Panc1 (cell line): ENCODE results near the gene CX3CL1. TPM values are rescaled to one million over a fixed set of nuclear protein-coding genes. Genes with fewer than 3 reads are reported as not detected.

Experiments used
- ATAC-seq: fragments of 200-7000 bp; cut with Tn5 transposase; 2 replicates; pipeline ENCODE4 v1.9.1; 2020; ENCODE audit warnings: mild to moderate bottlenecking, moderate library complexity
- BruUV-seq: library from RNA; stranded (reverse); fragments of 400-500 nt; replicated peaks from 2 replicates; lab custom pipeline; 2021; lab: Mats Ljungman, UMichigan
- CTCF ChIA-PET: fragments of 300-600 bp; sonication (Branson Sonifier 250); formaldehyde crosslinking; loops from one replicate; lab custom pipeline; 2022; ENCODE audit warnings: antibody characterized with exemption; lab: Charles Lee
- POLR2A ChIA-PET: fragments of 300-600 bp; sonication (Branson Sonifier 250); formaldehyde crosslinking; loops from one replicate; lab custom pipeline; 2022; ENCODE audit warnings: antibody characterized with exemption; lab: Charles Lee
- DNase-seq: peaks from one replicate; pipeline ENCODE4 v3.0.0-alpha.2; 2010; ENCODE audit warnings: low read depth, low spot score
- H3K27ac ChIP-seq: 2 replicates; pipeline ENCODE4 v1.5.1; 2011; ENCODE audit warnings: mild to moderate bottlenecking, low read length, inconsistent platforms
- H3K27me3 ChIP-seq: fragments of 200-500 bp; sonication (Bioruptor generic); 2 replicates; pipeline ENCODE4 v1.6.0; 2014; ENCODE audit warnings: low read length, inconsistent platforms; ENCODE audit not compliant: control insufficient read depth, insufficient read depth
- H3K36me3 ChIP-seq: fragments of 200-500 bp; sonication (Bioruptor generic); 2 replicates; pipeline ENCODE4 v1.5.1; 2014; ENCODE audit warnings: inconsistent platforms, mild to moderate bottlenecking, low read length, moderate library complexity; ENCODE audit not compliant: control insufficient read depth, insufficient read depth
- H3K4me1 ChIP-seq: 2 replicates; pipeline ENCODE4 v1.5.1; 2011; ENCODE audit warnings: inconsistent platforms, mild to moderate bottlenecking, low read length, moderate library complexity; ENCODE audit not compliant: control insufficient read depth, insufficient read depth
- H3K4me3 ChIP-seq, 2 experiments: 2 replicates each; pipeline ENCODE4 v1.5.1; 2011 to 2012; ENCODE audit warnings: low read depth in 2 of 2, low read length in 2 of 2, mild to moderate bottlenecking in 2 of 2, inconsistent platforms in 1 of 2, moderate library complexity in 1 of 2
- H3K9me3 ChIP-seq: fragments of 200-500 bp; sonication (Bioruptor generic); 2 replicates; pipeline ENCODE4 v1.5.1; 2014; ENCODE audit warnings: low read depth, mild to moderate bottlenecking, inconsistent platforms, low read length, moderate library complexity; ENCODE audit not compliant: control insufficient read depth, insufficient read depth
- POLR2AphosphoS5 ChIP-seq: IDR thresholded peaks from 2 replicates; pipeline ENCODE4 v1.6.1; 2012; ENCODE audit warnings: mild to moderate bottlenecking, low read depth, low read length, moderate library complexity
- SIN3A ChIP-seq: IDR thresholded peaks from 2 replicates; pipeline ENCODE4 v1.6.1; 2012; ENCODE audit warnings: low read depth, mild to moderate bottlenecking, low read length, moderate library complexity, borderline replicate concordance; ENCODE audit not compliant: insufficient read depth
- TCF7L2 ChIP-seq: IDR thresholded peaks from 2 replicates; pipeline ENCODE4 v1.6.1; 2011; ENCODE audit warnings: mild to moderate bottlenecking, low read depth, low read length, inconsistent platforms
- in situ Hi-C: cut with HindIII; loops from 2 replicates; pipeline ENCODE4 v1.10.0; 2016; ENCODE audit warnings: low sequenced_read_pairs, low pct_unique_long_range_greater_than_20kb
- intact Hi-C: fragments of 100-400 bp; cut with micrococcal nuclease; formaldehyde crosslinking; loops from one replicate; pipeline ENCODE4 v1.10.0; 2022; ENCODE audit not compliant: unreplicated experiment
- total RNA-seq: library from RNA; stranded (reverse); gene quantifications from one replicate; pipeline ENCODE4 v1.2.1, GENCODE V29; 2021; ENCODE audit not compliant: unreplicated experiment
- TF ChIP-seq, protein P1 (sequence below): fragments of 450-650 bp; IDR thresholded peaks from 2 replicates; pipeline ENCODE4 v1.5.1; 2017; ENCODE audit warnings: mild to moderate bottlenecking
- TF ChIP-seq, protein P2 (sequence below), 2 experiments: IDR thresholded peaks; 2 replicates each; pipeline ENCODE4 v1.6.1; 2011 to 2012; ENCODE audit warnings: low read depth in 2 of 2, control low read depth in 1 of 2, low read length in 1 of 2, mild to moderate bottlenecking in 1 of 2, moderate library complexity in 1 of 2; ENCODE audit not compliant: insufficient read depth in 1 of 2

Gene CX3CL1
- total RNA-seq, 1 experiment from 2014 or later = 21.8 TPM

DNA sequence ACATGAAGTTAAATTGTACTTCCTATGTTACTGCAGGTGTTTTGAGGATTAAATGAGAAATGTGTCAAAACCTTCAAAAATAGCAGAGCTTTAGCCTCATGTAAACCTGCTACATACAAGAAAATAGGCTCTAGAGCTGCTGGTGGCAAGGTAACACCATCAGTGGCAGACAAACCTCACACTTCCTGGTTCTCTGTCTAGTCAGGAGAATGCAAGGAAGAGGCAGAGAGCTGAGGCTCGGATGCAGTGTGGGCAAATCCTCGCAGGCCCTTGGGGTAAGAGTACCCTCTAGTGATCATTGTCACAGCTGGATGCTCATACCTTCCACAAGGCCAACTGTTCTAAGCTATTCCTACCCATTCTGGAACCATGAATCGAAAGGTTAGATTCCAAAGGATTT is 60.7 kb downstream of the CX3CL1 start:
- H3K36me3 ChIP-seq = peaks cover 21% of the 10 kb centered on the region
- no peaks in the 10 kb centered on the region for H3K9me3 ChIP-seq
- H3K4me1 ChIP-seq = no peaks in the 10 kb centered on the region
- H3K27ac ChIP-seq = no peak overlapping the region
- intact Hi-C loops = no loop called here
- in situ Hi-C loops = no loop called here
- H3K27me3 ChIP-seq = no peaks in the 10 kb centered on the region
- H3K4me3 ChIP-seq = no peak overlapping the region
- ATAC-seq (no peak), DNase-seq (no peak)
- CTCF ChIA-PET = no interaction called here
- POLR2A ChIA-PET = interaction anchor here (0.5 kb wide), 1 partner anchor 73 kb away, joined by 8 read pairs; no protein-coding TSS in a partner anchor
- BruUV-seq = no TSS peak
- TF ChIP-seq, protein P1, sequence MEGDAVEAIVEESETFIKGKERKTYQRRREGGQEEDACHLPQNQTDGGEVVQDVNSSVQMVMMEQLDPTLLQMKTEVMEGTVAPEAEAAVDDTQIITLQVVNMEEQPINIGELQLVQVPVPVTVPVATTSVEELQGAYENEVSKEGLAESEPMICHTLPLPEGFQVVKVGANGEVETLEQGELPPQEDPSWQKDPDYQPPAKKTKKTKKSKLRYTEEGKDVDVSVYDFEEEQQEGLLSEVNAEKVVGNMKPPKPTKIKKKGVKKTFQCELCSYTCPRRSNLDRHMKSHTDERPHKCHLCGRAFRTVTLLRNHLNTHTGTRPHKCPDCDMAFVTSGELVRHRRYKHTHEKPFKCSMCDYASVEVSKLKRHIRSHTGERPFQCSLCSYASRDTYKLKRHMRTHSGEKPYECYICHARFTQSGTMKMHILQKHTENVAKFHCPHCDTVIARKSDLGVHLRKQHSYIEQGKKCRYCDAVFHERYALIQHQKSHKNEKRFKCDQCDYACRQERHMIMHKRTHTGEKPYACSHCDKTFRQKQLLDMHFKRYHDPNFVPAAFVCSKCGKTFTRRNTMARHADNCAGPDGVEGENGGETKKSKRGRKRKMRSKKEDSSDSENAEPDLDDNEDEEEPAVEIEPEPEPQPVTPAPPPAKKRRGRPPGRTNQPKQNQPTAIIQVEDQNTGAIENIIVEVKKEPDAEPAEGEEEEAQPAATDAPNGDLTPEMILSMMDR = no peak
- TF ChIP-seq, protein P2, sequence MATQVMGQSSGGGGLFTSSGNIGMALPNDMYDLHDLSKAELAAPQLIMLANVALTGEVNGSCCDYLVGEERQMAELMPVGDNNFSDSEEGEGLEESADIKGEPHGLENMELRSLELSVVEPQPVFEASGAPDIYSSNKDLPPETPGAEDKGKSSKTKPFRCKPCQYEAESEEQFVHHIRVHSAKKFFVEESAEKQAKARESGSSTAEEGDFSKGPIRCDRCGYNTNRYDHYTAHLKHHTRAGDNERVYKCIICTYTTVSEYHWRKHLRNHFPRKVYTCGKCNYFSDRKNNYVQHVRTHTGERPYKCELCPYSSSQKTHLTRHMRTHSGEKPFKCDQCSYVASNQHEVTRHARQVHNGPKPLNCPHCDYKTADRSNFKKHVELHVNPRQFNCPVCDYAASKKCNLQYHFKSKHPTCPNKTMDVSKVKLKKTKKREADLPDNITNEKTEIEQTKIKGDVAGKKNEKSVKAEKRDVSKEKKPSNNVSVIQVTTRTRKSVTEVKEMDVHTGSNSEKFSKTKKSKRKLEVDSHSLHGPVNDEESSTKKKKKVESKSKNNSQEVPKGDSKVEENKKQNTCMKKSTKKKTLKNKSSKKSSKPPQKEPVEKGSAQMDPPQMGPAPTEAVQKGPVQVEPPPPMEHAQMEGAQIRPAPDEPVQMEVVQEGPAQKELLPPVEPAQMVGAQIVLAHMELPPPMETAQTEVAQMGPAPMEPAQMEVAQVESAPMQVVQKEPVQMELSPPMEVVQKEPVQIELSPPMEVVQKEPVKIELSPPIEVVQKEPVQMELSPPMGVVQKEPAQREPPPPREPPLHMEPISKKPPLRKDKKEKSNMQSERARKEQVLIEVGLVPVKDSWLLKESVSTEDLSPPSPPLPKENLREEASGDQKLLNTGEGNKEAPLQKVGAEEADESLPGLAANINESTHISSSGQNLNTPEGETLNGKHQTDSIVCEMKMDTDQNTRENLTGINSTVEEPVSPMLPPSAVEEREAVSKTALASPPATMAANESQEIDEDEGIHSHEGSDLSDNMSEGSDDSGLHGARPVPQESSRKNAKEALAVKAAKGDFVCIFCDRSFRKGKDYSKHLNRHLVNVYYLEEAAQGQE (IDR thresholded peaks at IDR 0.05; ENCODE audit: insufficient read depth in 1 of 2, low read depth in 2 of 2, low read length in 1 of 2) = no peak
- TF ChIP-seq TCF7L2 = no peak
- no peak for TF ChIP-seq SIN3A
- TF ChIP-seq POLR2AphosphoS5 = no peak

DNA sequence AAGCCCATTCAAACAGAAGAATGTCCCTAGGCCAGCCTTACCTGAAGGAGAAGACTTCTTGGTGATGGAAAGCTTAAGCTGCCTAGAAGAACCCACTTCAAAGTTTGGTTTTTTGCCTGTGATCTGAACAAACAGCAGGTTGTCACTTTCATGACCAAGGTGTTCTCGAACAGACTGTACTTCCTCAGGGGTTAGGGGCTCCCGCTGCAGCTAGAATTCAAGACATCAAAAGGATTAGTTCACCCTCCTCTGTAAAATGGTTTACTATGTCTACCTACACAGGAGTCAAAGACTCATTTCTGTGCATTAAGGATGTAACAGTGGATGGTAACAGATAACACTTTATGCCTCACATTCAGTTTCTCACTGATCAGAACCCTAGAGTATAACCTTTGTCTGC is 61.7 kb downstream of the CX3CL1 start:
- Histone ChIP-seq H3K9me3 (no peaks in the 10 kb centered on the region), H3K27me3 (no peaks in the 10 kb centered on the region), H3K27ac (no peak overlapping the region), H3K36me3 (peaks cover 21% of the 10 kb centered on the region), H3K4me1 (no peaks in the 10 kb centered on the region), H3K4me3 (no peak overlapping the region)
- no peak for ATAC-seq
- in situ Hi-C loops (no loop called here), intact Hi-C loops (no loop called here)
- BruUV-seq = no TSS peak
- TF ChIP-seq POLR2AphosphoS5 (no peak), TCF7L2 (no peak), SIN3A (no peak)
- TF ChIP-seq, protein P2 (IDR thresholded peaks at IDR 0.05; ENCODE audit: insufficient read depth in 1 of 2, low read depth in 2 of 2, low read length in 1 of 2) = no peak
- TF ChIP-seq, protein P1 = no peak
- ChIA-PET CTCF (no interaction called here), POLR2A (interaction anchor here (0.5 kb wide), 1 partner anchor 14 kb away, joined by 7 read pairs; no protein-coding TSS in a partner anchor)
- DNase-seq = no peak

Other genes with a start within 250 kb of the CX3CL1 start
- 67.6 TPM for gene PSME3IP1, start 186.5 kb upstream of the CX3CL1 start, total RNA-seq
- gene RSPRY1, start 186.2 kb upstream of the CX3CL1 start, total RNA-seq = 29.4 TPM
- 47.7 TPM for gene ARL2BP, start 127.2 kb upstream of the CX3CL1 start, total RNA-seq
- gene PLLP, start 87.8 kb upstream of the CX3CL1 start, total RNA-seq = 0.72 TPM
- gene CCL22, start 13.7 kb upstream of the CX3CL1 start, total RNA-seq = 0.39 TPM
- not detected for gene CCL17, start 32.3 kb downstream of the CX3CL1 start, total RNA-seq
- gene CIAPIN1, start 74.9 kb downstream of the CX3CL1 start, total RNA-seq = 64.0 TPM
- 48.5 TPM for gene COQ9, start 75.0 kb downstream of the CX3CL1 start, total RNA-seq
- 53.9 TPM for gene POLR2C, start 90.2 kb downstream of the CX3CL1 start, total RNA-seq
- 6.8 TPM for gene DOK4, start 114.0 kb downstream of the CX3CL1 start, total RNA-seq
- 12.9 TPM for gene CCDC102A, start 164.1 kb downstream of the CX3CL1 start, total RNA-seq
- not detected for gene ADGRG5, start 170.2 kb downstream of the CX3CL1 start, total RNA-seq